Activated T-cell treated with anti-CD3 and anti-CD28 coated beads for 24 hours (primary cell): ENCODE measurements around the gene AFF1.
A peak's percentile ranks its signal among the peaks of the same experiment; 100 is the strongest.
"Not testable (repeated sequence)": the region's sequence is repeated elsewhere in the genome, so short reads cannot be mapped to it uniquely, and the experiment has no call there.

ENCODE experiments used
- DNase-seq: peaks from one replicate; pipeline ENCODE4 v3.0.0-alpha.2; 2020; ENCODE audit warnings: low read depth

Gene AFF1

DNA sequence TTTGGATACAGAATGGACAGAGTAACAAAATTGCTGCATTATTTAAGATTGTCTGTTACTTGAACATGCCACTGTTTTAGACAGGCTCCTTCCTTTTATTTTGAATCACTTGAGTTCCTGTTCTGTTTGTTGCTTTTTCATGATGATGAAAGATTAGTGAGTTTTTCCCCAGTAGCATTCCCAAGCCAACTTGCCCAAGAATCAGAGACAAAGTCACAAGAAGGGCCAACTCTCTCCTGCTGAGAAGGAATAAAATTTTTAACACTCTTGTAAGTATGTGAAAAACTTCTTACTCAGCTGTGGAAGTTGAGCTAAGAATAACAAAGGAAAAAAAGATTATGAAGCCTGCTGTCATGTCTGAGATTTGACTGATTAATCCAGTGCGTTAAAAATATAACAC is 181.4 kb downstream of the AFF1 start:
- DNase-seq, result no peak

DNA sequence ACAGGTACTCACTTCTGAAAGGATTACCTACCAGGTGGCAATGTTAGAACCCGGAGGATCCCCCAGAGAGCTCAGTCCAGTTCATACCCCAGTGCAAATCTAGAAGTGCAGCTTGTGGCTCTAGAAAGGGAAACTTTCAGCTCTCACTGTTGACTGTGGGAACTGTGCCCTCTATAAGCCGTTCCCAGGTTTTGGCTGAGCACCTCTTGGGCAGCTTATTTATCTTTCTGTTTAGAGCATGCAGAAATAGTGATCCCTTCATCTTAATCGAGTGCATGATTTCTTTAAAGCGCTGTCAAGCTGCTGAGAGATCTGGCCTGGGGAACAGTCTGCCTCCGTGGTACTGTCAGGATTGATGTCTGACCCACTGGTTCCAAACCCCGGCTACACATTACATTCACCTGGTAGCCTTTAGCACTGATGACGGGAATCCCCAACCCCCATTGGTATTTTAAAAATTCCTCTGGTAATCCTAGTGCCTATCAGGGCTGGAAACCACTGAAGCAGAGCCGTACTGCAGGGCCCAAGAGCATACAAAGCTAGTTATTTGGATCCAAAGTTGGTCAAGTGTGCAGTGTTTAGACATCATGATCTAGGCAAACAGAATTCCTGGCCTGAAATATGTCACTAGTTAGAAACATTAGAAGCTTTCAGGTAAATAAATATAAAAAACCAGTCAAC is 182.4 kb downstream of the AFF1 start:
- DNase-seq, result no peak

DNA sequence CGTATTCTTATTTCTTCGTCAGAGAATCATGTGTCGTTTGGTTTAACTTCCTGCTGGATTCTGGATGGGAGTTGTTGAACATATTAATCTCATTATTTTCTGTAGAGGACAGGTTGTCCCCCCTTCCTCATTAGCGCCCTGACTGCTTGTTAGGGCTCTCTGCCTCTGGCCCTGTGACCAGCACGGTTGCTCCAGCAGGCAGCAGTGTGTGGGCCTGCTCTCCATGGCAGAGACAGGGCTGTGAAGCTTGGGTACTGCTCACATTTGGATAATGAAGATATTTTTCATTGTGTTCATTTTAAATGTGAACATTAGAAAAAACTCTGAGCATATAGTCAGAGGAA is 182.9 kb downstream of the AFF1 start:
- DNase-seq, result no peak

DNA sequence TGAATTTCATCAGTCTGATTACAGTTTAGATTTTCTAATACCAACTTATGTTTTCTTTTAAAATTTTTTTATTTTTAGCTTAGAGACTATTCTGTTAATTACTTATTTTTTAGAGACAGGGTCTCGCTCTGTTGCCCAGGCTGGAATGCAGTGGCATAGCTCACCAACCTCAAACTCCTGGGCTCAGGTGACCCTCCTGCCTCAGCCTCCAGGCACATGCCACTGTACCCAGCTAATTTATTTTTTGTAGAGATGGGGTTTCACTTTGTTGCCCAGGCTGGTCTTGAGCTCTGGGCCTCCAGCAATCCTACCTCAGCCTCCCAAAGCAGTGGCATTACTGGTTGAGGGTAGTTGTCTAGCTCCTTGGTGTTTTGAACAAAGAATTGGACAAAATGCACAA is 183.6 kb downstream of the AFF1 start:
- no peak for DNase-seq

DNA sequence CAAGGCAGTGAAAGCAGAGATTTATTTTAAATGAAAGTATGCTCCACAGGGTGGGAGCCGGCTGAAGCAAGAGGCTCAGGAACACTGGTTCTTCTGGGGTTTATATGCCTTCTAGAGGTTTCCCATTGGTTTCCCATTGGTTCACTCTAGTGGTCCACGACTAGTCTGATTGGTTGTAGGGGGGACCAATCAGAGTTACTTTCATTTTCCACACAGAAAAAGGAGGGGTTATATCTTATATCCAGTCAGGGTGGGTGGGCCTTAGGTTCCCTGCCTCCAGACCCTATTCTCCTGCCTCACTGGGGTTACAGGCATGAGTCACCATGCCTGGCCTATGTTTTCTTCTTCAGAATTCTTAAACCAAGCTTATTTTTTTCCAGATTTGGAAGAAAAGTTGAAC is 184.0 kb downstream of the AFF1 start:
- DNase-seq, result no peak

DNA sequence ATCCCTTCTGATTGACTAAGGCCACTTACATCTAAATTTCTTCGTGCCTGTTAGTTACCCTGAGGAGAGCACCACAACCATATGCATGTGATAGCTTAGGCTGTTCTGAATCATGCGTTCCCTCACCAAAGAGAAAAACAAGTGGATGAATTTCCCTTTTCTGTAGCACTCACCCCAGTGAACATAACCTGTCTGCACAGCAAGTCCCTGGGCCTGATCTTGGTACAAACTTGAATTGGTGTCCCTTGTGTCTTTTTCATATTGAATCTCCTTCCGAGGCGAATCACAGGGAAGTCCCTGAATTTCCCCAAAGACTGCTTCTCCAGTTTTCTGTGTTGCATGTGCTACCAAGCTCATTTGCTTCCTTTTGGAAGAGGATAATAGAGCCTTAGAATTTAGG is 185.2 kb downstream of the AFF1 start:
- no peak for DNase-seq

DNA sequence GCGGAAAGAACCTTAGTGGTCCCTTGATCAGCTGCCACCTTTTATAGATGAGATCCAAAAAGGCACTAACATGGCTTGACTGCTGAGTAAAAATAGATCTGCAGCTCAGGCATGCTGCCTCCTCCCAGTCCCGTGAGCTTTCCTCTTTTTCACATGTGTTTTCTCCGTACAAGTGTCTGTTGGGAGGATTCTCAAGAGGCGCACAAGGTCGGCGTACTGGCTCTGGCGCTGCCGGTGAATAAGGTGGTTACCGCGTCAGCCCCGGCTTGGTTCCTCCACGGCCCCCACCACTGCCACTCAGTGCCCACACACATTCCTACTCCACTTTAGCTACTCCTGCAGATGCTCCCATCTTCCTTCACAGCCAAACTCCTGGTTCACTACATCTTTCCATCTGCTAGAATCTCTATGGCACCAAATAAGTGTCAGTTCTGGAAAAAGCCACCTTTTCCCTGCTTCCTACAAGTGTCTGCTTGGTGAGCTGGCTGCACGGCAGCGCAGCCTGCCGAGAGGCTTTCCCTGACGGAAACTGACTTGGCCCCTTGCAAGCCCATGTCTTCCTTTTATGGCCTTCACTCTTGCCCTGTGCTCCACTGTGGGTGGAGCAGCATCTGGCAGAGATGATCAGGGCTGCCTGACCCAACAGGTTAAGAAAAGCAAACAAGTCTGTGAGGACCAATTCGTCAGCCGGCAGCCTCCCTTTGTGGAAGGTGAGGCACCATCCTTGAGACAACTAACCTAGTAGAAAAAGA is 185.8 kb downstream of the AFF1 start:
- DNase-seq, result no peak

DNA sequence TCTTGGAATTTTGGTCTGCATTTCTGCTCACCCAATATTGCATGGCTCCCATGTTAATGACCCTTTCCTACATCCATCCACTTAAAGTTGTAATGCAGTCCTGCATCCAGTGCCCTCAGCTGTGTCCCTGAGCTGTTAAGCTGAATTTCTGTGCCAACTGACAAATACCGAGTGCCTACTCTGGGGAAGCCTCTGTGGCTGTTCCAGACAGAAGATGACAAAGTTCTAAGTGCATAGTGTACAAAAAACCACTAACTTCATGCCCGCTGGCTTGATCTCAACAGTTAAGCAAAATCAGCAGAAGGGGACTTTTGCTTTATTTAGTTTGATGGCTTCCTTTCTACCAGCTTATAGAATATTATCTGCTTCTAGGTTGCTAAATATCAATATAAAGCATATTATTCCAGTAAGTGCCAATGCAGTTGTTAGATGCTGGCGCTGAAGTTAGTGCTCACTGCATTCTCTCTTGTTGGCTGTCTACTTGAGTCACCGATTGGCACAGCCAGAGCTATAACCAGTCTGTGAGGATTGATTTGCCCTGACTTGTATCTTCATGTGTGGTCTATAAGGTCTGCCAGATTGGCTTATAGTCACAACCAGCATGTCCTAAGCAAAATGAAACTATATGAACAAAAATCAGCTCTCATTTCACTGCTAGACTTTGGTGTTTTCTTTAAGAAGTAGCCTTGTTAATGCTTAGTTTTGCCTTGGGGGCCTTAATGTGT is 186.7 kb downstream of the AFF1 start:
- no peak for DNase-seq

DNA sequence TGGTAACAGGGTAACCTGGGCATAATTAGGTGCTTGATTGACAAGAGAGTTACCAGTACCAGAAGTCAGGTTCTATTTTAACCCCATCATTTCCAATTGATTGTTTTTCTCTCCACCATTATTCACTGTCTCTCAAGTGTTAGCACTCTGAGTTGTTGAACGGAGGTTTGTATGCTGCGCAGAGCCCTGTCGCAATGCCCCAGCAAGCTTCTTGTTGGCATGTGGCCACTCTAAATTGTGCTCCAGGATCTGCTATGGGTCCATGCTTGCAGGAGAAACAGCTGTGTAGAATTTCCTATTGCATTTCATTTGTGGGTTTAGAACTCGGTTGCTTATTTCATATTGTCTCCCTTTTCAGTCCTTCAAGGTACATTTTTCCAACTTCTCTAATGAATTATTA is 187.4 kb downstream of the AFF1 start:
- no peak for DNase-seq

DNA sequence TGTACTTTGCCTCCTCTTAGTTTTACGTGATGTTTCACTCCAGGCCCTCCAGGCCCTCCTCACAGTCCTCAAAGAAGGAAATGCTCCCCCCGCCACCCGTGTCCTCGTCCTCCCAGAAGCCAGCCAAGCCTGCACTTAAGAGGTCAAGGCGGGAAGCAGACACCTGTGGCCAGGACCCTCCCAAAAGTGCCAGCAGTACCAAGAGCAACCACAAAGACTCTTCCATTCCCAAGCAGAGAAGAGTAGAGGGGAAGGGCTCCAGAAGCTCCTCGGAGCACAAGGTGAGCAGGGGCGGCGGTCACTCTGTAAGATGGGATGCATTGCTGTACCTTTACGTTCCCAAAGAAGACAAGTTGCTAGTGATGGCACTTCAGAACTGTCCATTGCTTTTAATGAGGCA is 191.2 kb downstream of the AFF1 start:
- no peak for DNase-seq

DNA sequence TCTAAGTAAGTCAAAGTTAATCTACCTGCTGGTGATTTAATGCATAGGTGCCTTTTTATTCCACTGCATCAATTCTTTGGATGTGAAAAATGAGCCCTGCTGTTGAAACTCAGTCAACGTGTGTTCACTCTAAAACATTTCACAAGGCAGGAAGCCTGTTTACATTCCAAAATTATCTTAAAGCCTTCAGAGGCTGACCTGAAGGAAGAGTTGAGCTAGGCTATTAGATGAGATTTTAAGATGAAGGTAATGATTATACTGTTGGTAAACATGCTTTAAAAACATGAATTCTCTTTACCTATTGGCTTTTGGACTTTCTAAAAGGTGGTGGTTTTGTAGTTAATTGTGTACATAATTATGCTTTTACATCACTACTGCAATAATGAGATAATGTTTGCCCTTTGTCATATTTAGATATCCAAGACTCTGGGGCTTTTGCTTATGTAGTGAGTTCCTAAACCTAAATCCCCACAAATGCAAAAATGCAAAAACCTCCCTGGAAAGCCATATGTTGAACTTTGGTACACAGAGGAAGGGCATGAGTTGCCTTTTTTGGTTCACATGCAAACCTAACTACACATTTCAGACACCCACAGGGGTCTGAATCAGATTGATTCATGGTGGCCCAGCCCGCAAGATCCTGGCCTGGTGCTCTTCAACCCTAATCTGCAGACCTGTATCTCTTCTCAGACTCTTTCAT is 193.3 kb downstream of the AFF1 start:
- no peak for DNase-seq

DNA sequence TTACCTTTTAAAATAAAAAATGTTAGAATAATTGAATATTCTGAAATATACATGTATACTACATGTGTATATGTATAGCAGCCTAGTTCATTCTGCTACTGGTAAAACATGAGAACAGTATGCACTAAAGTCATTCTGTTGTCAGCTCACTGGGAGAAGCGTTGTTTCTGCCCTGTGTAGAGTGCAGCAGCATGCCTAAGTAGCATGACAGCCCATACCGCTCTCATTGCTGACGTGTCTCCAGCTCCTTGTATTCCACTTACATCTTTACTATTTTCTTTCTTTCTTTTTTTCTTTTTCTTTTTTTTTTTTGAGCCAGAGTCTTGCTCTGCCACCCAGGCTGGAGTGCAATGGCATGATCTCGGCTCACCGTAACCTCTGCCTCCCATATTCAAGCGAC is 194.9 kb downstream of the AFF1 start:
- DNase-seq, result no peak

DNA sequence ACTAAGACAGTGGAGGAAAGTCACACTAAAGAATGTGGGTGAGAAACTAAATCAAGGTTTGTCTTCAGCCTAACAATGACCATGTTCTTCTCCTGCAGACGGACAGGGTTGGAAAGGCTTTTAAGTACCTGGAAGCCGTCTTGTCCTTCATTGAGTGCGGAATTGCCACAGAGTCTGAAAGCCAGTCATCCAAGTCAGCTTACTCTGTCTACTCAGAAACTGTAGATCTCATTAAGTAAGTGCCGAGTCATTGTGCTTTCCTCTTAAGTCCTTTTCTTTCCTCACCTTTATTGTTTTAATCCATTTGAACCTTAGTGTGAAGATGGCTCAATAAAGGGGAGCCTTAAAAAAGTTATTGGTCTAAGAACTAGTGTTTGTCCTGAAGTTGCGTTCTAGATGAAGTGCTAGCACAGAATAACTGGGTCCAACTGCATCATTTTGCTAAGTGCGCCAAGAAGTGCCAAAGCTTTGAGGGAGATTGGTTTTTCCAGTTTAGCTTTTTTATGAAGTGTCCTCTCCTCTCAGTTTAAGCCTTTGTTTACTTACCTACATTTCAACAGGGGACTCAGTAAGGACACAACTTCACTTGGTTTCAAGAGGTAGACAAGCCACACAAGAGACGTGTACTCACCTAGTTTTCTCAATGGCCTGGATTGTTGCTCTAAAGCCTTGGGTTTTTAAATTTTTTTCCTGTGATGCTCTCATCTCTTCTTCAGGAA is 196.3 kb downstream of the AFF1 start:
- no peak for DNase-seq

DNA sequence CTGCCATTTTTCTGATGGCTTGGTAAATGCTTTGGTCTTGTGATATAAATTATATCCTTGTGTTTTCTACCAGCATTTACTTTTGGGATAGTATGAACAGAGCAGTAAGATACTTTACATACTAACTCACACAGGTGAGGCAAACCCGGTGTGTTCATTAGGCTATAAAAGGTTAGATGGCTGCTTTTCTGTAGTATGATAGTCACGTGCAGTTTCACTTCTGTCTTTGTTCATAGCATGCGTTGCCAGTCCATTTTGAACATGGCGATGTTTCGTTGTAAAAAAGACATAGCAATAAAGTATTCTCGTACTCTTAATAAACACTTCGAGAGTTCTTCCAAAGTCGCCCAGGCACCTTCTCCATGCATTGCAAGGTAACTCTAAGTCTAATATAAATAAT is 197.2 kb downstream of the AFF1 start:
- DNase-seq, result no peak

DNA sequence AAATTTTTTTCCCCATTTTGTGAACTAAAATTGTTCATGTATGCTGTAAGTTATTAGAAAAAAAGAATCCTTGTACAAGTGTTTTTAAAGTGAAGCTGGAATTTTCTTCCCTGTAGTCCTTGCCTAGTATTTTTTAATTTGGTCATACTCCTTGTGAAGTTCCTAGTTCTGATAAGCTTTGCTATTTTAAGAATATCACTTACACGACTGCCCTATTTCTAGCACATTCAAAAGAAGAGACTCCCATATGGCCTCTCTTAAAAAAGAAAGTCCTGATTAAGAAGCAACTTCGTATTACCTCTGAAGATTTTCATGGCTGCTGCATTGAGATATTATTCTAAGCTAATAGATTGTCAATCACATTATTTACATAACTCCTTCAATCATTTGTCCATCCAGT is 198.4 kb downstream of the AFF1 start:
- DNase-seq, result no peak

DNA sequence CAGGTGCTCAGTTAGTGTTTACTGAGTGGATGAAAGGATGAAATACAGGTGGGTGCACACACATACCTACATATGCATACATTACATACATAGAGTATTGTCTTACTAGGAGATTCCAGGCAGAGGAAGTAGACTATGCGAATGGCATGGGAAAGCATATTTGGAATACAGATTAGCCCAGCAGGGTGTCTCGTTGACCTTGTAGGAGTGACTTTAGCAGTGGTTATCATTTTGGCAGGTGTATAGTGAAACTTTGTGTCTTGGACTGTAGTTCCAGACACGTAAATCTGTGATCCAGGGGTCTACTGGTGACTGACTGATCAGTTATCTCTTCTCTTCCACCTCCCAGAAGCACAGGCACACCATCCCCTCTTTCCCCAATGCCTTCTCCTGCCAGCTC is 199.3 kb downstream of the AFF1 start:
- no peak for DNase-seq

DNA sequence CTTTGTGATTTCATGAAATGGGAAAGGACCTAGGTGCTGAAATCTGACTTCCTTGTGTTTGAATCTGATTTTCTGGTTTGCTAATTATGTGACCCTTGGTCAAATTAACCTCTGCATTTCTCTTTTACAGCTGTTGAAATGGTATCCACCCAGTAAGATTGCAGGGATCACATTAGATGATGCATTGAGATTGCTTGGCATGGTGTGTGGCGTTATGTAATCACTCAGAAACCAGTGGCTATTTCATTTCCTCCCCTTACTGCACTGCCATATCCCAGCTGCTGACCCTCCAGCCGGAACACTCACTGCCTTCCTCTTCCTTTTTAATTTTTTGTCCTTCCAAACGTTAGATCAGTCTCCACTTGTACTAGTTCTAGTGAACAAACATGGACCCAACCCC is 206.6 kb downstream of the AFF1 start:
- DNase-seq, result no peak

DNA sequence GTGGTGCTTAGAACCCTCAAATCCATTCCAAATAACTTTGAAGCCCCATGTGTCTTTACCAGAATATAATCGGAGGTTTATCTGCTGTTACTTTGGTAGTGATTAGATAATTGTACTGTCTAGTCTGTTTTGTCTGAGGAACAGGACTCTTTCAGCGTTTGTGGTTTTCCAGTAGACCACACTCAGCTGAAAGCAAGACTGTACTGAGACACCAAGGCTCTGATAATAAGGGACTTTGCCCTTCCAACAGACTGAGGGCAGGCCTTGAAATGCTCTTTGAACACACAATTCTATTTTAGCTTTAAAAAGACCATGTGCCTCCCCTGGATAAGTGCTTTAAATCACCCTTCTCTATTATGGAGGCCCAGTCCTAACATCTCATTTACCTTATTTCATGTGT is 209.5 kb downstream of the AFF1 start:
- DNase-seq, result no peak

DNA sequence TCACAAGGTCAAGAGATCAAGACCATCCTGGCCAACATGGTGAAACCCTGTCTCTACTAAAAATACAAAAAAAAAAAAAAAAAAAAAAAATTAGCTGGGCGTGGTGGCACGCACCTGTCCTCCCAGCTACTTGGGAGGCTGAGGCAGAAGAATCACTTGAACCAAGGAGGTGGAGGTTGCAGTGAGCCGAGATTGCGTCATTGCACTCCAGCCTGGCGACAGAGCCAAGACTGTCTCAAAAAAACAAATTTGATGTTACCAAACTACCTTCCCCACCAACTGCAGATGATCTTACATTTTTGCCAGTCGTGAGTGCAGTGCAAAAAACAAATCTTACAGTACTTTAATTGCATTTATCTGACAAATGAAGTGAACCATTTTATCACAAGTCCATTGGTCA is 211.1 kb downstream of the AFF1 start:
- DNase-seq, result not testable (repeated sequence)

DNA sequence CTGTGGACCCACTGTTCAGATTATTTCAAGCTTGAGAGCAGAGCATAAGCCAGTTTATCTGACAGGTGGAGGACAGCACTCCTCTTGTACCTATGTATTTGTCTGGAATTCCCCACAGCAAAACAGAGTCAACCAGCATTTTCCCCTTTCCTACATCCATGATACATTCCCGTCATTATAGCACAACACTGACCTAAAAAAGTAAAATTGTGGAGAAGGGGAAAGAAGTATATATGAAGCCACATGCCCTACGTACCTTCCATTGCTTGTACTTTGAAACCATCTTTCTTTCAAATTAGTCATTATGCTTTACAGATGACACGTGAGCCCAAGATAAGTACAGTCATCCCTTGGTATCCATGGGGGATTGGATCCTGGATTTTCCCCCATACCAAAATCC is 212.3 kb downstream of the AFF1 start:
- DNase-seq, result no peak

DNA sequence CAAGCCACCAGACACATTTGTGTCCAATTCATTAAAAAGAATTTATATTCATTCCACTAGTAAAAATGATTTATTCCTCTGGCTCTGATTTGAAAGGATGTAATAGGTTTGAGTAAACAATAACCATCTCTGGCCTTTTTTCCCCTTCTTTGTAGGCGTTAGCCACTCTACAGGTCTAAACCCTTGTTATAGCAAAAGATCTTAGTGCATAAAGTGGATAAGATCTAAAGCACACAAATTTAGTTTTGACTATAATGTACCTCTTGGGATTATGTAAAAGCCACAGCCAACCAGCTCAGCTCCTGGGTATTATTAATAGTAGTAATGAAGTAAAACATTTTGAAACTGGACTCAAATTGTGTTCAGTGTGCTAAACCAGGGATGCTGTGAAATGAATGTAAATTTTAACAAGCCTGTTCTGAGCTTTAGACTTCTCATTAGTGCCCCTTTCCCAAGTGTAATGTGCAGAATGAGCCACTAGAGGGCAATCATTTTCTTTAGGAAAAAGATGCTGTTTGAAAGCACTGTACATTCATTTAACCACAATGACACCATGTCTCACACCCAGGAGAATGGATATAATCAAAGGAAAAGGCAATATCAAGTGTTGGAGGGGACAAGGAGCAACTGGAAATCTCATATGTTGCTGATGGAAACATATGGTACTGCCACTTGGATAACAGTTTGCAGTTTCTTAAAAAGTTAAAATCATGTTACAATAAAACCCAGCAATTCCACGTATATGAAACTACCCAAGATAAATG is 215.9 kb downstream of the AFF1 start:
- DNase-seq, result peak; percentile 52
